Stimulated activated CD4-positive, alpha-beta T cell treated with anti-CD3 and anti-CD28 coated beads, Interleukin-2, amount 100 ng/mL, for 24 hours (primary cell): ENCODE measurements around the gene AGPAT1.
"Not testable (repeated sequence)": the region's sequence is repeated elsewhere in the genome, so short reads cannot be mapped to it uniquely, and the experiment has no call there.

Experiments
- DNase-seq, 2 donors: peaks; one replicate each; pipeline ENCODE4 v3.0.0-alpha.2; 2020

The AGPAT1 gene

DNA sequence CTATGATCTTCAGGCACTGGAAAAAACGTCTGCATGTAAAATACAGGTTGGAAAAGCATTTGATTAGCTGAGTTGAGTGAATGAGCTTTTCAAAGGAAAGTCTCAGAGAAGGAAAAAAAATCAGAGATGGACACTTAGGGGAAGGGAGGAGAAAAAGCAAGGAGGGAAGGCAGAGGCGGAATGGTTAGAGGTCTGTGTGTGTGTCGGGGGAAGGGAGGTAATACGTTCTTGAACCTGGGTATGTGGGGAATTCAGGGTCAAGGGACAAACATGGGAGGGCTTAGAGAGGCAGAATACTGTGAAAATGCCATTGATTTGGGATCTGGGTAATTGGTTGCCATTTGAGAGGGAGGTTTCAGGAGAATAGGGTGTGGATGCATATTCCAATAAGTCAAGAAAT is 29.2 kb downstream of the AGPAT1 start:
- no peak for DNase-seq

DNA sequence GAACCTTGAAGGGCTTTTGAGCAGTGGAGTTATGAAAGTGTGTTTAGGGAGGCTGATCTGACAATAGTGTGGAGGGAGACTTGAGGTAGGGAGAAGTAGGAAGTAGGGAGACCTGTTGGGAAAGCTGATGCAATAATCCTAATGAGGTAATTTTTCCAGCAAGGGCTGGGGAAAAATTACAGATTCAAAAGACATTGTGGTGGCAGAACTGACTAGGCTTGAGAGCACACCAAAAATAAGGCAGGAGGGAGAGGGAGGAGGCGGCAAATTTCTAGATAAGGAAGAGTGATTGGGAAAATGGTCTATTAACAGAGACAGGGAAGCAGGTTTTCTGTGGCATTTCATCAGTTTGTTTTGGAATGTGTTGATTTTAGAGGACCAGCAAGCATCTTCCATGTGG is 29.6 kb downstream of the AGPAT1 start:
- no peak for DNase-seq

- DNase-seq = not testable (repeated sequence)
These were observed 31.6 kb downstream of the AGPAT1 start for GRCh38 chr6:32144238-32144637.

DNA sequence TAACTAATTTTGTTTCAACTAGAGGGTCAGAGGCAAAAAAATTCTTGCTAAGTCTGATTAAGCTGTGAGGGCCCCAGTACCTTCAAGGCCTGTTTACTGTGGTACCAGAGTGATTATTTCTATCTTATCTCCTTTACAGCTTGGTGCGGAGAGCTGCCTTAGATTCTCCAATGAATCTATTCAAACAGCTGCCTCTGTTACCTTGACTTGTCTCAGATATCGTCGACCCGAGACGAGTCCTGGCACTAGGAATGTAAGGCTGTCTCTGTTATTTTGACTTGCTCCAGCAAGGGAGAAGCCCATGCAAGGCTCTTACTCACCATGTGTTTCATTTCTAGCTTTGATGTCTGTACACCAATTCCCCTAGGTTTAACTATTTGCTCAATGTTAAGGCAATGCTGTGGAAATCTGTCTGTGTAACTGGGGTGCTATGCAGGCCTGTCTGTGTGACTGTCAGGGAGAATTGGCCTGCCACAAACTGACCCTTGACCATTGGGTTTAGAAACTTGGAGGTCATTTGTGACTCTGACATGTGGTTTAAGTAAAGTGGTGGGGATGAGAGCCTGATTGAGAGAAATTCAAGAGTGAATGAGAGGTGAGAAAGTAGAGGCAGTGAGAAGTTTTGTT is 35.4 kb downstream of the AGPAT1 start:
- no peak for DNase-seq

DNA sequence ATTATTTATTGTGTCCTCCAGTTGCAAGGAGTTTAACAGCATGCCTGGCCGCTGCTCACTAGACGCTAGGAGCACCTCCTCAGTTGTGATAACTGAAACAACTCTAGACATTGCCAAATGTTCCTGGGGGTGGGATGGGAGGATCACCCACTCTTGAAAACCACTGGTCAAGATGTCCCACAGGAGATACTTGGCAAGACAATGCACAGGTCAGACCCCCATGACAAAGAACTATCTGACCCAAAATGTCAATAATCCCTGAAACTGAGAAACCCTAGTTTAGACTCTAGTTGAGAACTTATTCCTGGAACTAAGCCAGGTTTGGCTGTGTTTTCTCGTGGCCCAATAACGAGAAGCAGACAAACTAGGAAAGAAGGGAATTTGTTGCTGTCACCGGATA is 36.3 kb downstream of the AGPAT1 start:
- no peak for DNase-seq

- no peak for DNase-seq
These were observed 38.4 kb downstream of the AGPAT1 start for GRCh38 chr6:32137454-32137853.

DNA sequence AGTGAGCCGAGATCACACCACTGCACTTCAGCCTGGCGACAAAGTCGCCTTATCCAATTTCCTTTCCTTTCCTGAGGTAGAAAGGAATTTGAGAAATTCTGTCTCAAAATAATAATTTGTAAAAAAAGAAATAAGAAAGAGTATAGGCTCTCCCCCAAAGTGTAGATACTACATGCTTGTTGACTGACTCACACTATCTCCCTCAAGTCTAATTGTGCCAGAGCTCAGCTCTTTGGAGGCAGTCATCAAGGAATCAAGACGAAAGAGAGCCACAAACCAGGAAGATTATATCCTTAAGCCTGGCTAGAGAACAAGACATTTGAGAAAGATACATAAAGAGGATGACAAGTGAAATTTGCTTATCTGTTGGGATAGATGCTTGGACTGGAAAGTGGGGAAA is 42.1 kb downstream of the AGPAT1 start:
- DNase-seq = no peak

DNA sequence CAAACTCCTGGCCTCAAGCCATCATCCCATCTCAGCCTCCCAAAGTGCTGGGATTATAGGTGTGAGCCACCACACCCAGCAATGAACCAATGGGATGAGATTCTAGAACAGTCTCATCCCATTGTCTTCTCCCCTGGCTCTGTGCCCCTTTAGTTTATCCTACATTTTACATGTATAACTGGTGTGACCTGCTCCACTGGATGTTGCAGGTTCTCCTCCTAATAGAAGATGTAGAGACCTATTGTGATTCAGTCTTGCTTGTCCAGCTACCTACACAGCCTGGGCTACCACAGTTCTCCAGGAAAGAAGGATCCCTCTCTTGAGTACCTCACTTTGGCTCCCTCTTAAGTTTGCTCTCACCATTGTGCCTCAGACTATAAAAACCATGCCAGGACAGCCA is 43.8 kb downstream of the AGPAT1 start:
- DNase-seq = no peak

DNA sequence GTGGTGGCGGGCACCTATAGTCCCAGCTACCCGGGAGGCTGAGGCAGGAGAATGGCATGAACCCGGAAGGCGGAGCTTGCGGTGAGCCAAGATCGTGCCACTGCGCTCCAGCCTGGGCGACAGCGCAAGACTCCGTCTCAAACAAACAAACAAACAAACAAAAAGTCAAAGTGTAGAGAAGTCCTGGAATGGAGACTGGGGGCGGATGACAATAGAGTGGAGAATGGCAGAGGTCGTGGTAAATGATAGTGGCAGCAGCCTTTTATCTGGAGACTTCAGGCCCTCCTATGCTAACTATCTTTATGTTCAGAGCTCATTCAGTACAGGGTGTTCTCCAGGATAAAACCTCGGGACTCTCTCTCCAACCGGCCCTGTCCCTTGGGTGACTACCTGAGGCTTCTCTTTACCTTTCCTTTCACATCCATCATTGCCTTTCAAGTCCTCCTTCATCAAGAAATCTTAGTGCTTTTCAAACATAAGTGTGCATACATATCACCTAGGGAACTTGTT is 44.4 kb downstream of the AGPAT1 start:
- no peak for DNase-seq

- DNase-seq = peak in 1 of 2 donors; percentile 22
These were observed 46.4 kb downstream of the AGPAT1 start for GRCh38 chr6:32129297-32130088.

DNA sequence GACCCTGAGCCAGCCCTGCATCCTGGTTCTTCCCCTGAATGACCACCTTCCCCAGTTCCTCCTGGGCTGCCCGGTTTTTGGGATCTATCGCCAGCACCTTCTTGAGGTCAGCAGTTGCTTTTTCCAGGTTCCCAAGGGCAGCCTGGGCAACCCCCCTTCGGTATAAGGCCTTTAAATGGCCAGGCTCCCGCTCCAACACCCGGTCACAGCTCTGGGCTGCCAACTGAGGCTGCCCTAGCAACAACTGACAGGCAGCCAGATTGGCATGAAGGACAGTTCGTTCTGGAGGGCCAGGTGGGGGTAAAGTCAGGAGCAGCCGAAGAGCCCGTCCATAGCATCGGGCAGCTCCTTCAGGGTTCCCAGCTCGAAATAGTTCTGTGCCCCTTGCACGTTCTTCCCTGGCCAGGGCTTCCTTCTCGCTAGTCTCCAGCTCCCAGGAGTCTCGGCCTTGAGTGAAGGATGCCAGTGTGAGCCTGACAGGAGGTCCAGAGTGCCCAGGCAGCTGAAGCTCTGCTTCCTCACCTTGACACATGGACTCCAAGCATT is 47.1 kb downstream of the AGPAT1 start:
- no peak for DNase-seq

DNA sequence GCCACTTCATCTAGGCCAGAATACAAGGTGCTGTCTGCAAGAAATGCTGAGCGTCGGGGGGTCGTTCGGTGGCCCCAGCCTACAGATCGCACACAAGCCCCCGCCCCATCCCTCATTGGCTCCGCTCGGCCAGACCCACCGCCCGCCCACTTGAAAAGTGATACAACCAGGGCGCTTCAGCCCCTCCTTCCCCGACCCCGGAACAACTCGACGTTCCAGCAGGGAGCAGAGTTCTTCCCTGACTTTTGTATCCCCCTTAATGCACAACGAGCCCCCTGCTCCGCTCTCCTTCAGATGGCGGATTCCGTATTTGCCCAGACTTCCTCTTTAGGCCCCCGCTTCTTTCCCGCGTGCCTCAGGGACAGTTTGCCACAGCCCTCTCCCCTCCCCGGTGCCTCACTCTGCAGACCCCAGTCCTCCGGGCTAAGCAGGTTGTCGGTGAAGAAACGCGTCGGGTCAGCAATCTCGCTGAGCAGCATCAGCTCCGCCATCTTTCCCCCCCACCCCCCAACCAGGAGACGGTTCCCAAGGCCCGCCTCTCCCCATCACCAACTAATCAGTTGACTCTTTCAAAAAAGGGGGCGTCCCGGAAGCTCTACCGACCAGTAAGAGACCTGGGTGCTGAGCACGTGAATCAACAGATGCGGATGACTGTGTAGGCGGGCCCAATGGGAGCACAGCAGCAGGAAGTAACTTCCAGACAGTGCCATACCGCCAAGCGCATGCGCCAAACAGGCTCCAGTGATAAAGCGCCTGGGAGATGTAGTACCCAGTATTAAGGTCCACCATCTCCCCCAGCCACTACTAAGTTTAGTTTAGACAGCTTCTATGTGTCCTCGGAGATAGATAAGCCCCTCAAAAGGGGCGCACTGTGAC is 47.9 kb downstream of the AGPAT1 start, which contains the start of gene ATF6B:
Gene ATF6B, minus strand, starts transcription at position 530 of the 876 bp plus-strand sequence. Its CDS starts 39 bp downstream, at position 491.
- DNase-seq = peak; percentile 95 to 98

DNA sequence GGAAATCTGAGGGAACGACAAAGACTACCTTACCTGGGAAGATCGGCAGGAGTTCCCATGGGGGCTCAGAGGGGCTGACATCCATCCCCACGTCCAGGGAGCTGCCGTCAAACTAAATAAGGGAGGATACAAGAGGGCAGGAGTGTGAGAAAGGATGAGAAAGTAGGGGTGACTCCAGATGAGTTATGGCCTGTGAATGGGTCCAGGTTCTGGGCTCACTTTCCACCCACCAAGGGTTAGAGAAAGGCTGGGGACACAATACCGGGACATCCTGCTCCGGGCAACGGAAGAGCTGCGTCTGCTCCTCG is 48.5 kb downstream of the AGPAT1 start:
- no peak for DNase-seq

DNA sequence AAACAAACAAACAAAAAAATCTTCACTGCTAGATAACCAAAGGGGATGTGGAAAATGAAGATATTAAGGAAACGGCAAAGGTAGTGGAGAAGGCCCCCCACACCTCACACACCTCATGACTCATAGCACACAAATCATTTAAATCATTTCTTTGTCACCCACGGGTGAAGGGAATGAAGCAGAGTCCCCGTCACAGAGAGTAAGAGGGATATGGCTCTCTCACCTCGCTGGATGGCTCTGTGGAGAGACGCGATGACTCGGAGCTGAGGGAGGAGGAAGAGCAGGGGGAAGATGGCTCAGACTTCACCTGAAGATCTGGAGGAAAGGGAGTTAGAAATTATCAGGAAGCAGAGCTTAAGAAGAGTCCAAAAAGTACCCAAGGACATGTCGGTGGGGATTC is 49.0 kb downstream of the AGPAT1 start:
- DNase-seq = no peak

DNA sequence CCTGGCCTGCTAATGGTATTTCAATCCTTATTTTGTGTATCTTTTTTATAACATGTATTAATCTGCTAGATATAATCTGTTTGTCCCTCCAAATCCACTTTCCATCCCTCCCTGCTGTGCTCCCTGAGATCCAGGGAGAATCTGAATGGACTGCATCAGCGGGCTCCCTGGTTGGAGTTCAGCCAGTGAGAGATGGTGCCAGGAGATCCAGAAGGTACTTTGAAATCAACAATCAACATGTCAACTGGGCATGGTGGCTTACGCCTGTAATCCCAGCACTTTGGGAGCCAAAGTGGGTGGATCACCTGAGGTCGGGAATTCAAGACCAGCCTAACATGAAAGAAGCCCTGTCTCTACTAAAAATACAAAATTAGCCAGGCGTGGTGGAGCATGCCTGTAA is 52.2 kb downstream of the AGPAT1 start:
- no peak for DNase-seq

DNA sequence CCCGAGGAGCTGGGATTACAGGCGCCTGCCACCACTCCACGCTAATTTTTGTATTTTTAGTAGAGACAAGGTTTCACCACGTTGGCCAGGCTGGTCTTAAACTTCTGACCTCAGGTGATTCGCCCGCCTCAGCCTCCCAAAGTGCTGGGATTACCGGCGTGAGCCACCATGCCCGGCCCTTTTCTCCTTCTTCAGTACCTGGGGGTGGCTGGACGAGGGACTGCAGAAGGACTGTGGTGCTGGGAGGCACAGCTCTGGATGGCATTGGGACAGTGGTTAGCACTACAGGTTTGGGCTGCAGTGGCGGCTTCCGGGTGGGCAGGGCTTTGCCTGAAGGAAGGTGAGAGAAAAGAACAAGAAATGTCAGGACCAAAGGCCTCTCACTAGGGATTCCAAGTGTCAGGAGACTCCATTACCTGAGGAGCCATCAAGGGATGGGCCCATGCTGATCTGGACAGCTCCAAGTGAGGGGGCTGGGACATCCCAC is 55.3 kb downstream of the AGPAT1 start:
- DNase-seq = no peak

DNA sequence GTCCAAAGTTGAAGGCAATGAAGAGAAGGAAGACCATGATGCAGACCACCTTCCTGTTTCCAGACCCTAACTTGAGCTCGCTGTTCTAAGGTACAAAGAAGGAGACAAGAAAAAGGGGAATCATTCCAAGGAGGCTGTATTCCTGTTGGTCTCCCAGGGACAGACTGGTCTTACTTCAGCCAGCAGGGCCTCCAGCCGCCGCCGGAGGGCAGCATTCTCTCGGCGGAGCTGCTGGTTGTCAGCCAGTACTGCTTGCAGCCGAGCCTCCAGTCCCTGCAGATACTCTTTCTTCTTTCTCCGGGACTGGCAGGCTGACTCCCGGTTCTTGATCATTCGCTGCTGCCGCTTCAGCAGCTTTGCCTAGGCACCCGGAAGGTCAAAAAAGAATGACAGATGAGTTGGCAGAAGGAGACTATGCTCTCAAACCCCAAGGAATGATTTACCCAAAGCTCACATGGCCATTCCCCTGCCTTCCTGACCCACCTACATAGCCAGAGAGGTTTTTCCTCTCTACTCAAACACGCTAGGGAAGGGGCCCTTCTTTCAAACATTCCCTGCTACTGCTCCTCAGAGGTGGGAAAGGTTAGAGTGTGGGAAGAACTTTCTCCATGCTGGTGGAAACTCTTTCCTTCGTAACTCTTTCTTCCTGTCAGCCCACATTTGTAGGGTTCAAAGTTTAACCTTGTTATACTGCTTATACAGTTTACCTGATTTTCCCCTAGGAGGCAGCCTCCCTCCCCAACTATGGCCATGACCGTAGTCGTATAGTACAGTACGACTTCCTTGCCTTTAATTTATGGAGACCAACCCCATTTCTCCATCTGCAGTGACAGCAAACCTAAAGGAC is 56.9 kb downstream of the AGPAT1 start:
- peak; percentile 72 to 78 for DNase-seq
